ENCODE data around the gene NQO1. TPM values are rescaled to one million over a fixed set of nuclear protein-coding genes. Genes with fewer than 3 reads are reported as not detected.

The NQO1 gene
- total and polyA plus RNA-seq, 2 of the 13 experiments (the other 11 are each of a cell fraction or from before 2014, with no cell fraction given), result 464 to 1,060 TPM

GRCh38 chr16:69706975-69707340 is 19.4 kb downstream of the NQO1 start:
- in situ Hi-C loops (cut with HindIII; ENCODE audit: extremely low pct_ligation_motif_present, low pct_unique_long_range_greater_than_20kb), result no loop called here
- no TSS peak for BruUV-seq (replicated peaks)
- Histone ChIP-seq H3K4me1 (ENCODE audit: insufficient read depth, low read length) (peaks cover 12% of the 10 kb centered on the region; the same call in 1 of the 2 replicates), H3K27me3 (ENCODE audit: control insufficient read depth in 1 of 2, insufficient read depth in 2 of 2, low read length in 2 of 2) (no peaks in the 10 kb centered on the region), H3K4me2 (ENCODE audit: low read depth, low read length) (no peak overlapping the region), H4K20me1 (ENCODE audit: insufficient read depth, low read length) (no peaks in the 10 kb centered on the region), H3K9ac (ENCODE audit: insufficient read depth, low read depth, low read length) (no peak overlapping the region), H3K27ac (ENCODE audit: extremely low read length, insufficient read depth, low read length) (peak overlapping the region; percentile 5), H3K4me3 (replicated peaks in 1 of 3; ENCODE audit: insufficient read depth in 1 of 3, low read depth in 2 of 3, low read length in 3 of 3) (no peak overlapping the region), H3K36me3 (replicated peaks in 1 of 2; ENCODE audit: control insufficient read depth in 1 of 2, insufficient read depth in 2 of 2, low read length in 2 of 2) (peaks cover 7 to 42% of the 10 kb centered on the region in 2 experiments), H3K79me2 (ENCODE audit: insufficient read depth, low read length) (no peaks in the 10 kb centered on the region), H2AFZ (ENCODE audit: low read length) (no peak overlapping the region), H3K9me3 (ENCODE audit: low read length) (no peaks in the 10 kb centered on the region)
- 100% methylated on average over 2 of the region's 2 CpGs for WGBS (ENCODE audit: low lambda C conversion rate)
- intact Hi-C loops (cut with micrococcal nuclease; ENCODE audit: unreplicated experiment), result no loop called here
- TF ChIP-seq FOXP1 (IDR thresholded peaks at IDR 0.05), result no peak
- TF ChIP-seq FOXP1 (CRISPR knock-in tag; IDR thresholded peaks at IDR 0.05), result no peak
- TF ChIP-seq ZNF350 (CRISPR knock-in tag; IDR thresholded peaks at IDR 0.05; ENCODE audit: borderline replicate concordance, low read depth), result no peak
- no peak for TF ChIP-seq ZNF292 (CRISPR knock-in tag; IDR thresholded peaks at IDR 0.05; ENCODE audit: borderline replicate concordance, low read depth)
- 0 out of 2 replicates have a peak, but pooled peaks have one; percentile 58 for TF ChIP-seq POLR2G (IDR thresholded peaks at IDR 0.05; ENCODE audit: low read depth, low read length)
- ATAC-seq (no peak), DNase-seq (ENCODE audit: low spot score) (no peak), FAIRE-seq (no peak)
- ChIA-PET CTCF (ENCODE audit: low intra/inter-chr PET ratio, low total read pairs) (no interaction called here), POLR2A (interaction anchor here (1.2 to 6.1 kb wide), 3 partner anchors 17 to 47 kb away, joined by 3 to 36 read pairs (median 14); partner anchors contain the start of genes NOB1 and NQO1)

GRCh38 chr16:69706256-69706974 is 19.9 kb downstream of the NQO1 start:
- 100% methylated on average over 1 of the region's 1 CpG for WGBS (ENCODE audit: low lambda C conversion rate)
- H3K4me1 ChIP-seq (ENCODE audit: insufficient read depth, low read length), result peaks cover 12% of the 10 kb centered on the region; the same call in 1 of the 2 replicates
- no peaks in the 10 kb centered on the region for H3K79me2 ChIP-seq (ENCODE audit: insufficient read depth, low read length)
- H3K9me3 ChIP-seq (ENCODE audit: low read length), result no peaks in the 10 kb centered on the region
- in situ Hi-C loops (cut with HindIII; ENCODE audit: extremely low pct_ligation_motif_present, low pct_unique_long_range_greater_than_20kb), result no loop called here
- H3K36me3 ChIP-seq (replicated peaks in 1 of 2; ENCODE audit: control insufficient read depth in 1 of 2, insufficient read depth in 2 of 2, low read length in 2 of 2), result peaks cover 5 to 43% of the 10 kb centered on the region in 2 experiments; a peak in 4 of 5 replicates
- CTCF ChIA-PET (ENCODE audit: low intra/inter-chr PET ratio, low total read pairs), result no interaction called here
- no peak overlapping the region for H3K4me3 ChIP-seq (replicated peaks in 1 of 3; ENCODE audit: insufficient read depth in 1 of 3, low read depth in 2 of 3, low read length in 3 of 3)
- FAIRE-seq (no peak), ATAC-seq (no peak), DNase-seq (ENCODE audit: low spot score) (no peak)
- intact Hi-C loops (cut with micrococcal nuclease; ENCODE audit: unreplicated experiment), result no loop called here
- no peak overlapping the region for H3K4me2 ChIP-seq (ENCODE audit: low read depth, low read length)
- no peak overlapping the region for H2AFZ ChIP-seq (ENCODE audit: low read length)
- H3K27ac ChIP-seq (ENCODE audit: extremely low read length, insufficient read depth, low read length), result peak overlapping the region; percentile 5
- H3K9ac ChIP-seq (ENCODE audit: insufficient read depth, low read depth, low read length), result no peak overlapping the region
- BruUV-seq (replicated peaks), result no TSS peak
- POLR2A ChIA-PET, result interaction anchor here (0.7 to 6.1 kb wide), 4 partner anchors 17 to 48 kb away, joined by 3 to 36 read pairs (median 9); partner anchors contain the start of genes NOB1 and NQO1
- no peaks in the 10 kb centered on the region for H3K27me3 ChIP-seq (ENCODE audit: control insufficient read depth in 1 of 2, insufficient read depth in 2 of 2, low read length in 2 of 2)
- no peaks in the 10 kb centered on the region for H4K20me1 ChIP-seq (ENCODE audit: insufficient read depth, low read length)
- peak; percentile 54 to 60 for TF ChIP-seq MAFK (conservative IDR thresholded peaks at IDR 0.05 in 1 of 2, IDR thresholded peaks at IDR 0.05 in 1 of 2; ENCODE audit: low read length in 2 of 2)
- TF ChIP-seq NFIC (IDR thresholded peaks at IDR 0.05; ENCODE audit: low read length), result no peak
- TF ChIP-seq MEIS1 (CRISPR knock-in tag; IDR thresholded peaks at IDR 0.05; ENCODE audit: borderline replicate concordance), result no peak
- TF ChIP-seq IKZF5 (CRISPR knock-in tag; IDR thresholded peaks at IDR 0.05), result no peak
- no peak for TF ChIP-seq KDM1A (CRISPR knock-in tag; IDR thresholded peaks at IDR 0.05)
- no peak for TF ChIP-seq ZSCAN5A (CRISPR knock-in tag; IDR thresholded peaks at IDR 0.05; ENCODE audit: borderline replicate concordance)
- peak; percentile 62 for TF ChIP-seq AGO2 (optimal IDR thresholded peaks at IDR 0.05; ENCODE audit: low read depth, low read length)
- TF ChIP-seq ZMYM4 (CRISPR knock-in tag; IDR thresholded peaks at IDR 0.05), result no peak
- TF ChIP-seq ZNF678 (CRISPR knock-in tag; IDR thresholded peaks at IDR 0.05), result no peak
- no peak for TF ChIP-seq ZBTB37 (CRISPR knock-in tag; IDR thresholded peaks at IDR 0.05)

Measured in HepG2 (cell line).